GM18951 (cell line): ENCODE data around the gene SORCS2.

Experiments
- POLR2A ChIP-seq: IDR thresholded peaks from 4 replicates; pipeline ENCODE4 v1.6.1; 2011; ENCODE audit warnings: mild to moderate bottlenecking; ENCODE audit not compliant: insufficient read length, insufficient read depth; ENCODE audit errors: extremely low read depth
- in situ Hi-C: fragments of 300-500 bp; cut with MboI; formaldehyde crosslinking; loops from one replicate; pipeline ENCODE4 v1.12.0; 2022; ENCODE audit warnings: low sequenced_read_pairs, mixed read lengths, inconsistent platforms; ENCODE audit not compliant: unreplicated experiment

SORCS2 gene

GRCh38 chr4:7637139-7637538 lies 444.8 kb downstream of the SORCS2 start:
- no peak for TF ChIP-seq POLR2A
- in situ Hi-C loops: no loop called here

GRCh38 chr4:7637971-7638370 lies 445.6 kb downstream of the SORCS2 start:
- in situ Hi-C loops: no loop called here
- no peak for TF ChIP-seq POLR2A

- no peak for TF ChIP-seq POLR2A
- in situ Hi-C loops: no loop called here
Observed at GRCh38 chr4:7638489-7638888, 446.2 kb downstream of the SORCS2 start.

GRCh38 chr4:7638984-7639789 lies 446.8 kb downstream of the SORCS2 start:
- in situ Hi-C loops: no loop called here
- no peak for TF ChIP-seq POLR2A

- TF ChIP-seq POLR2A: no peak
- in situ Hi-C loops: no loop called here
Observed at GRCh38 chr4:7640136-7640535, 447.8 kb downstream of the SORCS2 start.

GRCh38 chr4:7641712-7642111 lies 449.4 kb downstream of the SORCS2 start:
- in situ Hi-C loops: no loop called here
- no peak for TF ChIP-seq POLR2A

GRCh38 chr4:7642741-7643458 lies 450.6 kb downstream of the SORCS2 start:
- in situ Hi-C loops: no loop called here
- no peak for TF ChIP-seq POLR2A

- TF ChIP-seq POLR2A: no peak
- in situ Hi-C loops: no loop called here
Observed at GRCh38 chr4:7645158-7645557, 452.8 kb downstream of the SORCS2 start.

GRCh38 chr4:7645956-7646355 lies 453.6 kb downstream of the SORCS2 start:
- in situ Hi-C loops: no loop called here
- TF ChIP-seq POLR2A: no peak

- TF ChIP-seq POLR2A: no peak
- in situ Hi-C loops: no loop called here
Observed at GRCh38 chr4:7646384-7647061, 454.2 kb downstream of the SORCS2 start.

- in situ Hi-C loops: no loop called here
- no peak for TF ChIP-seq POLR2A
Observed at GRCh38 chr4:7647186-7647585, 454.8 kb downstream of the SORCS2 start.

- TF ChIP-seq POLR2A: no peak
- in situ Hi-C loops: no loop called here
Observed at GRCh38 chr4:7647600-7648543, 455.5 kb downstream of the SORCS2 start.
